H9 (cell line): ENCODE data around the gene TRERF1. TPM values are rescaled to one million over a fixed set of nuclear protein-coding genes. Genes with fewer than 3 reads are reported as not detected.

Source experiments
- DNase-seq: peaks from one replicate; pipeline ENCODE4 v3.0.0-alpha.2; 2017
- H2AFZ ChIP-seq: one replicate; pipeline ENCODE4 v1.6.1; 2013; ENCODE audit warnings: mild to moderate bottlenecking, low read length, control low read depth, moderate library complexity
- H2AK5ac ChIP-seq: 2 replicates; pipeline ENCODE4 v1.6.1; 2013; ENCODE audit warnings: low read length, control low read depth, mixed read lengths; ENCODE audit not compliant: insufficient read length
- H2BK120ac ChIP-seq: one replicate; pipeline ENCODE4 v1.6.1; 2013; ENCODE audit warnings: low read depth, mild to moderate bottlenecking, low read length, control low read depth, inconsistent platforms; ENCODE audit not compliant: poor library complexity, severe bottlenecking
- H2BK12ac ChIP-seq: 2 replicates; pipeline ENCODE4 v1.6.1; 2013; ENCODE audit warnings: low read length, control low read depth, mixed read lengths, low read depth; ENCODE audit not compliant: insufficient read length
- H2BK15ac ChIP-seq: 2 replicates; pipeline ENCODE4 v1.6.1; 2013; ENCODE audit warnings: low read depth, low read length, control low read depth
- H2BK20ac ChIP-seq: one replicate; pipeline ENCODE4 v1.6.1; 2013; ENCODE audit warnings: low read depth, mild to moderate bottlenecking, low read length, control low read depth, inconsistent platforms; ENCODE audit not compliant: poor library complexity, severe bottlenecking
- H2BK5ac ChIP-seq: 2 replicates; pipeline ENCODE4 v1.6.1; 2013; ENCODE audit warnings: low read length, control low read depth, mixed read lengths; ENCODE audit not compliant: insufficient read length
- H3K14ac ChIP-seq: 2 replicates; pipeline ENCODE4 v1.6.1; 2013; ENCODE audit warnings: low read length, control low read depth; ENCODE audit not compliant: insufficient read depth
- H3K18ac ChIP-seq: 2 replicates; pipeline ENCODE4 v1.6.1; 2013; ENCODE audit warnings: low read depth, mild to moderate bottlenecking, mixed read lengths, low read length, control low read depth; ENCODE audit not compliant: insufficient read length
- H3K23ac ChIP-seq: 2 replicates; pipeline ENCODE4 v1.6.1; 2013; ENCODE audit warnings: low read length, control low read depth, mixed read lengths, low read depth; ENCODE audit not compliant: insufficient read length
- H3K23me2 ChIP-seq: 2 replicates; pipeline ENCODE4 v1.6.1; 2013; ENCODE audit warnings: low read depth, mild to moderate bottlenecking, mixed read lengths, low read length, control low read depth; ENCODE audit not compliant: insufficient read length, poor library complexity, severe bottlenecking
- H3K27ac ChIP-seq: 2 replicates; pipeline ENCODE4 v1.5.1; 2013; ENCODE audit warnings: low read length, control low read depth, mixed read lengths, low read depth; ENCODE audit not compliant: insufficient read length
- H3K27me3 ChIP-seq: 2 replicates; pipeline ENCODE4 v1.6.1; 2013; ENCODE audit warnings: low read length, control low read depth, inconsistent platforms; ENCODE audit not compliant: insufficient read depth
- H3K4ac ChIP-seq: 2 replicates; pipeline ENCODE4 v1.6.1; 2013; ENCODE audit warnings: low read depth, mild to moderate bottlenecking, control low read depth, inconsistent platforms, low read length, moderate library complexity
- H3K4me1 ChIP-seq: 2 replicates; pipeline ENCODE4 v1.6.1; 2013; ENCODE audit warnings: low read length, control low read depth, inconsistent platforms; ENCODE audit not compliant: insufficient read depth
- H3K4me2 ChIP-seq: 2 replicates; pipeline ENCODE4 v1.6.1; 2013; ENCODE audit warnings: low read length, control low read depth, mixed read lengths; ENCODE audit not compliant: insufficient read length, insufficient read depth
- H3K56ac ChIP-seq: 2 replicates; pipeline ENCODE4 v1.6.1; 2013; ENCODE audit warnings: low read depth, mild to moderate bottlenecking, mixed read lengths, low read length, control low read depth; ENCODE audit not compliant: insufficient read length
- H3K79me1 ChIP-seq: 2 replicates; pipeline ENCODE4 v1.6.1; 2013; ENCODE audit warnings: low read depth, mild to moderate bottlenecking, moderate library complexity, low read length, control low read depth, inconsistent platforms; ENCODE audit not compliant: insufficient read depth, poor library complexity, severe bottlenecking
- H3K79me2 ChIP-seq: 2 replicates; pipeline ENCODE4 v1.6.1; 2013; ENCODE audit warnings: low read length, control low read depth, inconsistent platforms; ENCODE audit not compliant: insufficient read depth
- H3K9ac ChIP-seq: 2 replicates; pipeline ENCODE4 v1.6.1; 2013; ENCODE audit warnings: low read length, control low read depth, mixed read lengths; ENCODE audit not compliant: insufficient read length; ENCODE audit errors: extremely low read depth
- H3K9me3 ChIP-seq: one replicate; pipeline ENCODE4 v1.6.1; 2013; ENCODE audit warnings: low read depth, low read length, inconsistent platforms; ENCODE audit not compliant: control insufficient read depth
- H3T11ph ChIP-seq: one replicate; pipeline ENCODE4 v1.6.1; 2013; ENCODE audit warnings: mild to moderate bottlenecking, low read length, control low read depth, inconsistent platforms
- H4K20me1 ChIP-seq: one replicate; pipeline ENCODE4 v1.6.1; 2013; ENCODE audit not compliant: control insufficient read depth, insufficient read length, insufficient read depth
- H4K5ac ChIP-seq: 2 replicates; pipeline ENCODE4 v1.6.1; 2013; ENCODE audit warnings: low read depth, mild to moderate bottlenecking, mixed read lengths, low read length, control low read depth; ENCODE audit not compliant: insufficient read length
- H4K8ac ChIP-seq: replicated peaks from 2 replicates; pipeline ENCODE4 v1.6.1; 2013; ENCODE audit warnings: low read length, control low read depth, mixed read lengths, low read depth; ENCODE audit not compliant: insufficient read length
- H4K91ac ChIP-seq: 2 replicates; pipeline ENCODE4 v1.6.1; 2013; ENCODE audit warnings: low read depth, mild to moderate bottlenecking, moderate library complexity, mixed read lengths, low read length, control low read depth; ENCODE audit not compliant: insufficient read length
- H3K27ac Mint-ChIP-seq, 3 experiments: 2 replicates in 2 of 3; 3 replicates in 1 of 3; pipeline ENCODE4 v1.8.0; 2020 to 2021; ENCODE audit warnings: mixed read lengths in 3 of 3, mild to moderate bottlenecking in 1 of 3, moderate library complexity in 1 of 3
- H3K27me3 Mint-ChIP-seq: 2 replicates; pipeline ENCODE4 v1.8.0; 2021; ENCODE audit warnings: low read depth, mild to moderate bottlenecking, moderate library complexity, mixed read lengths
- H3K36me3 Mint-ChIP-seq, 3 experiments: 2 replicates in 2 of 3; 3 replicates in 1 of 3; pipeline ENCODE4 v1.8.0; 2020 to 2021; ENCODE audit warnings: low read depth in 3 of 3, mixed read lengths in 3 of 3; ENCODE audit not compliant: insufficient read depth in 1 of 3
- H3K4me1 Mint-ChIP-seq, 2 experiments: 2 replicates each; pipeline ENCODE4 v1.8.0; 2020; ENCODE audit warnings: mixed read lengths in 2 of 2
- H3K4me3 Mint-ChIP-seq, 2 experiments: 2 replicates in 1 of 2; 3 replicates in 1 of 2; pipeline ENCODE4 v1.8.0; 2020 to 2021; ENCODE audit warnings: mild to moderate bottlenecking in 2 of 2, mixed read lengths in 2 of 2, moderate library complexity in 1 of 2
- H3K9me3 Mint-ChIP-seq, 2 experiments: 2 replicates in 1 of 2; 3 replicates in 1 of 2; pipeline ENCODE4 v1.8.0; 2020; ENCODE audit warnings: mild to moderate bottlenecking in 2 of 2, mixed read lengths in 2 of 2, moderate library complexity in 1 of 2
- CTCF ChIP-seq: fragments of 200-600 bp; sonication (generic); conservative IDR thresholded peaks from 3 replicates; pipeline ENCODE4 v1.8.0; 2021; ENCODE audit warnings: antibody characterized with exemption, mild to moderate bottlenecking
- WGBS: extraction: QIAGEN DNeasy Blood & Tissue Kit; methylation state at CpG from one replicate; pipeline ENCODE4 v1.1.7; 2013; ENCODE audit warnings: missing lambda C conversion rate, low lambda C conversion rate, mixed read lengths; ENCODE audit not compliant: insufficient read length; ENCODE audit errors: extremely low coverage; 5-methylcytosine and 5-hydroxymethylcytosine counted together
- total RNA-seq: library from RNA; stranded (reverse); gene quantifications from 2 replicates; pipeline ENCODE4 v1.2.1, GENCODE V29; 2021

TRERF1 gene
- total RNA-seq, 1 experiment from 2014 or later, result 19.7 TPM

- Histone ChIP-seq H3K4me2 (no peak overlapping the region), H4K5ac (no peak overlapping the region), H2AFZ (no peak overlapping the region), H2BK12ac (no peak overlapping the region), H3T11ph (no peak overlapping the region), H3K79me2 (no peaks in the 10 kb centered on the region), H3K4ac (no peak overlapping the region), H3K23ac (no peak overlapping the region), H4K20me1 (no peaks in the 10 kb centered on the region), H3K4me1 (no peaks in the 10 kb centered on the region), H3K18ac (no peak overlapping the region), H3K9me3 (no peaks in the 10 kb centered on the region), H2BK20ac (no peak overlapping the region), H2BK5ac (no peak overlapping the region), H2BK15ac (no peak overlapping the region), H4K91ac (no peak overlapping the region), H3K14ac (no peak overlapping the region), H4K8ac (no peak overlapping the region), H3K27ac (no peak overlapping the region), H2AK5ac (no peak overlapping the region), H3K27me3 (no peaks in the 10 kb centered on the region), H2BK120ac (no peak overlapping the region), H3K56ac (no peak overlapping the region), H3K23me2 (no peaks in the 10 kb centered on the region), H3K79me1 (no peaks in the 10 kb centered on the region), H3K9ac (no peak overlapping the region)
- no peaks in the 10 kb centered on the region for H3K4me1 Mint-ChIP-seq
- no peak for DNase-seq
- no peak overlapping the region for H3K4me3 Mint-ChIP-seq
- no CpG with 5 or more reads among the region's 1 CpG for WGBS
- no peaks in the 10 kb centered on the region; the same call in 1 of the 2 replicates for H3K27me3 Mint-ChIP-seq
- no peaks in the 10 kb centered on the region for H3K9me3 Mint-ChIP-seq
- no peak for TF ChIP-seq CTCF
- no peaks in the 10 kb centered on the region for H3K36me3 Mint-ChIP-seq
- H3K27ac Mint-ChIP-seq, result no peak overlapping the region
Observed at GRCh38 chr6:42484261-42484660, 32.5 kb upstream of the TRERF1 start.
